IPS-15b (cell line): ENCODE results near the gene NPIPB8.
"Not testable (repeated sequence)": the region's sequence is repeated elsewhere in the genome, so short reads cannot be mapped to it uniquely, and the experiment has no call there.

Experiments
- H3K27me3 ChIP-seq: one replicate; pipeline ENCODE4 v1.6.1; 2013; ENCODE audit warnings: low read length; ENCODE audit not compliant: control insufficient read depth, insufficient read depth
- H3K36me3 ChIP-seq: one replicate; pipeline ENCODE4 v1.6.1; 2013; ENCODE audit warnings: low read length; ENCODE audit not compliant: control insufficient read depth, insufficient read depth
- H3K4me1 ChIP-seq: one replicate; pipeline ENCODE4 v1.6.1; 2013; ENCODE audit warnings: mild to moderate bottlenecking, low read length; ENCODE audit not compliant: control insufficient read depth, insufficient read depth
- H3K4me3 ChIP-seq: one replicate; pipeline ENCODE4 v1.5.1; 2013; ENCODE audit warnings: low read depth, low read length
- H3K9ac ChIP-seq: one replicate; pipeline ENCODE4 v1.6.1; 2013; ENCODE audit warnings: low read depth, mild to moderate bottlenecking, low read length
- H3K9me3 ChIP-seq: one replicate; pipeline ENCODE4 v1.6.1; 2013; ENCODE audit warnings: mild to moderate bottlenecking, low read length; ENCODE audit not compliant: control insufficient read depth, insufficient read depth

Gene NPIPB8

DNA sequence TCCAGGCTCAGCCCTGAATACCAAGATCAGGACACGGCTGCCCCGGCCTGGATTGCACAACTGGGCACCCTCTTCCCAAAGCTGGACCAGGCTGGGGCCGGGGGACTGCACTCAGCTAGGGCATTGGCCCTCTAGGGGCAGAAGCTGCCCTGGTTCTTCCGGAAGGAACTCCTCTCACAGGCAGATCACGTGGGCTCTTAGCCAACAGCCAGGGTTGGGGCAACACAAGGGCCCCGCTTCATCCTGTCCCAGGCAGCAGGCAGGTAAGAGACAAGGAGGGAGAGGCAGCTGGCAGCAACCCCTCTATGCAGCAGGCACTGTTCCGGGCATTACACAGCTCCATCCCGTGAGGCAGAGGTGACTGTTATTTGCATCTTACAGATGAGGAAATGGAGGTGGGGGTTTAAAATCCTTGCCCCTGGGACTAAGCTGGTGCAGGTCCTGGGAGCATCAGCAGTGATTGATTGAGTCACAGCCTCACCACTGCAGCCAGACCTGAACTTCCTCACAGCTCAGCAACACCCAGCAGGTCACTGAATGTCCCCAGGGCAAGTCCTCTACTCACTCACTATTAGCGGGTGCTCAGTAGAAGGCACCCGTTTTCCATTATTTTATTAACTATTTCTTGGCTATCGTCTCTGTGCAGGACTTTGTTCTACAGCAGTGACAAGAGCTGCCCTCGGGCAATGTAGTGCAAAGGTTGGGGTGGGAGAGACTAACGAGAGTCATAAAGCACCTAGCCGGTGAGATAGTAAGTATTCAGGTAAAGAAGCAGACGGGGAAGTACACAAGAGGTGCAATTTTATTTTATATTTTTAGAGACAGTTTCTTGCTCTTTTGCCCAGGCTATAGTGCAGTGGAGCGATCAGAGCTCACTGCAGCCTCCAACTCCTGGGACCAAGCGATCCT, 38.2 kb upstream of the NPIPB8 start:
- not testable (repeated sequence) for H3K36me3 ChIP-seq, H3K9ac ChIP-seq, H3K27me3 ChIP-seq, H3K4me3 ChIP-seq, H3K4me1 ChIP-seq, H3K9me3 ChIP-seq

GRCh38 chr16:28600965-28601364, 36.9 kb upstream of the NPIPB8 start:
- not testable (repeated sequence) for H3K4me1 ChIP-seq, H3K36me3 ChIP-seq, H3K4me3 ChIP-seq

DNA sequence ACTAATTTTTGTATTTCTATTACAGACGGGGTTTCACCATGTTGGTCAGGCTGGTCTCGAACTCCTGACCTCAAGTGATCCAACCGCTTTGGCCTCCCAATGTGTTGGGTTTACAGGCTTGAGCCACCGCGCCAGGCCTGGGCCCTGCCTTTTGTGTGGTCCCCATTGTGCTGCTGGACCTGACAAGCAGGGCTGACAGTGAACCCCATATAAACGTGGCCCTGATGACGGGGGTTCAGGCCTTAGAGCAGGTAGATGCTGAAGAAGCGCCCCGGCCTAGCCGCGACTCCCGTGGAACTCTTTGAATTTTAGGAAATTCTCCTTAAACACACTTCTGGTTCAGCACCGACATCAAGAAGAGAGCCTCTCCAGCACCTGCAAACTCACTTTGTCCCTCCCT, 36.3 kb upstream of the NPIPB8 start:
- not testable (repeated sequence) for H3K4me3 ChIP-seq, H3K4me1 ChIP-seq, H3K9ac ChIP-seq

More at GRCh38 chr16:28600965-28601364, 36.9 kb upstream of the NPIPB8 start:
- not testable (repeated sequence) for H3K9me3 ChIP-seq, H3K27me3 ChIP-seq, H3K9ac ChIP-seq

DNA sequence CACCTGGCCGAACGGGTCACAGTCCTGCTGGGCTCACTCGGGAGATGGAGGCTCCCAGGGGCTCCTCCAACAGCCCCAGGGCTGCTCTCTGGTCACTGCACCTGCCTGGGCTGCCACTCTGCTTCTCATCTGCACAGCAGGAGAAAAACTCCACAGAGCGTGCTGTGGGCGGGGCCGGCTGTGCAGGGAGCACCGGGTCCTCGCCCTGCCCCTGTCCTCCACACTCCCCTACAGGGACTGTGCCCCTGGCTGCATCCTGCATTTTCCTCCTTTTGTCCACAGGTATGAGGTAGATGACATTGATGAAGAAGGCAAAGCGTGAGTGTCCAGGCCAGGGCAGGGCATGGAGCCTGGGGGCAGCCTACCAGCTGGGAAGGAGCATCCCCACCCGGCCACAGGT, 35.8 kb upstream of the NPIPB8 start:
- H3K9ac ChIP-seq, H3K4me3 ChIP-seq, H3K4me1 ChIP-seq, H3K36me3 ChIP-seq, H3K27me3 ChIP-seq, H3K9me3 ChIP-seq: not testable (repeated sequence)

More for the DNA sequence above, 36.3 kb upstream of the NPIPB8 start:
- not testable (repeated sequence) for H3K9me3 ChIP-seq, H3K36me3 ChIP-seq, H3K27me3 ChIP-seq

DNA sequence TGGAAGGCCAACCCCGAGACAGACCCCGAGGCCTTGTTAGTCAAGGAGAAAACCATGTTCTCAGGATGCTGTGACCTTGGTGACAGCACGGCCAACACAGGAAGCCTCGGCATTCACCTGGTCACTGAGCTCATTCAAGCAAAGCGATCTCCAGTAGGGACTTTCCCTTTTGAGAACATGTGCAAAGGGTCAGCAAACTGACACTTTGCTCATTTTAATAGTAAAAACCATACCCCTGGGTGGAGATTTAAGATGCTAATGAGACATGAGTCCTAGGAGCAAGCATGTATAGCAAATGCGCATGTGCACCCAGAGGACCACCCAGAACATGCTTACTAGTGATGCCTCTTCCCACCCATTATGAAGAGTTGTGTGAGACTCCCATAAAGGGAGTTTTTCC, 35.3 kb upstream of the NPIPB8 start:
- H3K9ac ChIP-seq = no peak overlapping the region
- H3K36me3 ChIP-seq = no peaks in the 10 kb centered on the region
- H3K9me3 ChIP-seq = no peaks in the 10 kb centered on the region
- H3K27me3 ChIP-seq = no peaks in the 10 kb centered on the region
- no peaks in the 10 kb centered on the region for H3K4me1 ChIP-seq
- H3K4me3 ChIP-seq = no peak overlapping the region

DNA sequence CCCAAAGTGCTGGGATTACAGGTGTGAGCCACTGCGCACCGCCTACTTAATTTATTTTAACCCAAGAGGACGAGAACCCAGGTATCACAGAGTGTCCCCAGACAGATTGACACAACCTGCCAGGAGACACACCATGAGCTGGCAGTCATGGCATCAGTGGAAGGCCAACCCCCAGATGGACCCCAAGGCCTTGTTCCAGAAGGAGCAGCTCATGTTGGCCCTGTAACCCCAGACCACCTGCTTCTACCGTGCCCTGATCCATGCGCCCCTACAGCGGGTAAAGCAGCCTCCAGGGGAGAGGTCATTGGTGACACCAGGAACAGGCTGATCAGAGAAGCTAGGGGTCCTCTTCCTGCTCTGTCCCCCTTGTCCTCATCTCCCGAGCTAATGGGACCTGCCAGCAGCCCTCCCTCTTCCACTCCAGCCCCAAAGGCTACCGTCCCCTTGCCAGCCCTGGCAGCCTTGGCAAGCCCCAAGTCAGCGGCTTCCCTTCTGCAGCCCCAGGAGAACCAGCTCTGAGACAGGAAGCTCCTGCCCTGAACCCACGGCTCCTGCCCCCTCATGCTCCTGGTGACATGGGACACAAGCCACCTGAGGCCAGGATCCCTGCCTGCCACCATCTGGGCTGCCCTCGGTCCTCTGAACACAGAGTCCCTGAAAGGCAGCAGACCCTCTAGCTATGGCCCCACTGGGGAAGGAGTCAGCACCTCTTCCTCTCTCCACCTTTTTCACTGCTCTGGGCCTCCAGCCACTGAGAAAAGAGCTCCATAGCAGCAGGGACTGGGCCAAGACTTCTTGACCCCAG, 34.3 kb upstream of the NPIPB8 start:
- Histone ChIP-seq H3K9ac (no peak overlapping the region), H3K9me3 (no peaks in the 10 kb centered on the region), H3K27me3 (no peaks in the 10 kb centered on the region), H3K36me3 (no peaks in the 10 kb centered on the region), H3K4me3 (no peak overlapping the region), H3K4me1 (no peaks in the 10 kb centered on the region)

- Histone ChIP-seq H3K27me3 (no peaks in the 10 kb centered on the region), H3K4me1 (no peaks in the 10 kb centered on the region), H3K4me3 (no peak overlapping the region), H3K36me3 (no peaks in the 10 kb centered on the region), H3K9ac (no peak overlapping the region), H3K9me3 (no peaks in the 10 kb centered on the region)
Observed at GRCh38 chr16:28604186-28604565, 33.7 kb upstream of the NPIPB8 start.

- Histone ChIP-seq H3K4me3 (no peak overlapping the region), H3K9ac (no peak overlapping the region), H3K9me3 (no peaks in the 10 kb centered on the region), H3K36me3 (no peaks in the 10 kb centered on the region), H3K4me1 (peaks cover 5% of the 10 kb centered on the region), H3K27me3 (no peaks in the 10 kb centered on the region)
Observed at GRCh38 chr16:28606291-28607115, 31.4 kb upstream of the NPIPB8 start.

DNA sequence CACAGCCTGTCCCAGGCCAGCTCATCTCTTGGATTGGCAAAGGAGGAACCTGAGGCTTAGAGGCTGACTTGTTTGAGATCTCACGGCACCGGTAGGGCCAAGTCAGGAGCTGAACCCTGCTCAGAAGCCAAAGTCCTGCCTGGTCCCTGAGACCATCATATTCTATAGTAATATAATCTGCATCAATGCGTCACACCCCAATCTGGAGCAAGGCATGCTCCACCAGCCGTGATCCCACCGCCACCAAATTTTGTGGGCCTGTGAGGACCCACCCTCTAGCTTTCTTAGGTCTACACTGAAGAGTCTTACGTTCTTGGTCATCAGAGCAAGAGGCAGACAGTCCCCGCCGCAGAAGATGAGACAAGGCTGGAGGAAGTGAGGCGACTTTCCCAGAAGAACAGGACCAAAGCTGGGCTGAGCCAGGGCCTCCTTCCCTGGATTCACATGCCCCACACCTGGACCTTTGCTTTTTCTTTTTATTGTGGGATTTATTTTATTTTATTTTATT, 30.7 kb upstream of the NPIPB8 start:
- Histone ChIP-seq H3K9ac (no peak overlapping the region), H3K4me3 (no peak overlapping the region), H3K4me1 (peaks cover 5% of the 10 kb centered on the region), H3K9me3 (no peaks in the 10 kb centered on the region), H3K27me3 (no peaks in the 10 kb centered on the region), H3K36me3 (no peaks in the 10 kb centered on the region)

DNA sequence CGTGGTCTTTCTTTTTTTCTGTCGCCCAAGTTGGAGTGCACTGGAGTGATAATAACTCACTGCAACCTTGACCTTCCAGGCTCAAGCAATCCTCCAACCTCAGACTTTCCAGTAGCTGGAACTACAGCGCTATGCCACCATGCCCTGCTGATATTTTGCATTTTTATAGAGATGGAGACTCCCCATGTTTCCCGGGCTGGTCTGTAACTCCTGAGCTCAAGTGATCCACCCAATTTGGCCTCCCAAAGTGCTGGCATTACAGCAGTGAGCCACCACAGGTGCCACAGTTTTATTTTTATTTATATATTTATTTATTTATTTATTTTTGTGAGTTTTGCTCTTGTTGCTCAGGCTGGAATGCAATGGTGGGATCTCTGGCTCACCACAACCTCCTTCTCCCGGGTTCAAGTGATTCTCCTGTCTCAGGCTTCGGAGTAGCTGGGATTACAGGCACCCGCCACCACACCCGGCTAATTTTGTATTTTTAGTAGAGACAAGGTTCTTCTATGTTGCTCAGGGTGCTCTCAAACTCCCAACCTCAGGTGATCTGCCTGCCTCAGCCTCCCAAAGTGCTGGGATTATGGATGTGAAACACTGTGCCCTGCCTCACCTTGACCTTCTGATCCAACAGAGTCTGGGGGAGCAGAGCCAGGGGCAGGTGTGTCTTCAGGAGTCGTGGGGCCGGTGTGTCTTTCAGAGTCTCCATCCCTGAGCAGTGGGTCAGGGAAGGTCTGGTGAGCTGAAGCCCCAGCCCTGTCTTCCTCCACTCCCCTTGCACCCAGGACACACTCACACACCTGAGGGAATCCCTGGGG, 30.0 kb upstream of the NPIPB8 start:
- H3K9ac ChIP-seq, H3K9me3 ChIP-seq, H3K4me1 ChIP-seq, H3K4me3 ChIP-seq, H3K27me3 ChIP-seq, H3K36me3 ChIP-seq: not testable (repeated sequence)

GRCh38 chr16:28608496-28608808, 29.4 kb upstream of the NPIPB8 start:
- not testable (repeated sequence) for H3K4me1 ChIP-seq, H3K4me3 ChIP-seq, H3K9ac ChIP-seq, H3K27me3 ChIP-seq, H3K9me3 ChIP-seq, H3K36me3 ChIP-seq
